HuH-7 (cell line): ENCODE data around the gene CCL13.

Experiments
- DNase-seq: peaks from one replicate; pipeline ENCODE4 v3.0.0; 2011; ENCODE audit warnings: low spot score

The CCL13 gene

GRCh38 chr17:34384822-34385605 lies 28.7 kb downstream of the CCL13 start:
- DNase-seq = no peak

- no peak for DNase-seq
Observed at GRCh38 chr17:34386343-34386696, 30.0 kb downstream of the CCL13 start.

- no peak for DNase-seq
Observed at GRCh38 chr17:34386697-34387550, 30.6 kb downstream of the CCL13 start.

- no peak for DNase-seq
Observed at GRCh38 chr17:34387566-34387965, 31.3 kb downstream of the CCL13 start.

GRCh38 chr17:34389126-34389750 lies 33.0 kb downstream of the CCL13 start:
- DNase-seq = no peak

- DNase-seq = no peak
Observed at GRCh38 chr17:34390649-34391048, 34.4 kb downstream of the CCL13 start.

GRCh38 chr17:34391241-34391640 lies 35.0 kb downstream of the CCL13 start:
- no peak for DNase-seq

- no peak for DNase-seq
Observed at GRCh38 chr17:34393401-34393800, 37.1 kb downstream of the CCL13 start.

- no peak for DNase-seq
Observed at GRCh38 chr17:34397265-34397664, 41.0 kb downstream of the CCL13 start.

GRCh38 chr17:34398990-34399389 lies 42.7 kb downstream of the CCL13 start:
- DNase-seq = no peak

GRCh38 chr17:34399725-34400124 lies 43.4 kb downstream of the CCL13 start:
- no peak for DNase-seq

- DNase-seq = no peak
Observed at GRCh38 chr17:34400301-34400931, 44.1 kb downstream of the CCL13 start.

GRCh38 chr17:34401165-34401564 lies 44.9 kb downstream of the CCL13 start:
- no peak for DNase-seq

- DNase-seq = no peak
Observed at GRCh38 chr17:34403006-34403405, 46.7 kb downstream of the CCL13 start.

GRCh38 chr17:34406226-34406625 lies 49.9 kb downstream of the CCL13 start:
- DNase-seq = no peak
